Fibroblast of gingiva (primary cell): ENCODE results near the gene PPP6R3.
A peak's percentile ranks its signal among the peaks of the same experiment; 100 is the strongest.

Source experiments
- DNase-seq: peaks from one replicate; pipeline ENCODE4 v3.0.0-alpha.2; 2011; ENCODE audit warnings: low read depth

Gene PPP6R3

DNA sequence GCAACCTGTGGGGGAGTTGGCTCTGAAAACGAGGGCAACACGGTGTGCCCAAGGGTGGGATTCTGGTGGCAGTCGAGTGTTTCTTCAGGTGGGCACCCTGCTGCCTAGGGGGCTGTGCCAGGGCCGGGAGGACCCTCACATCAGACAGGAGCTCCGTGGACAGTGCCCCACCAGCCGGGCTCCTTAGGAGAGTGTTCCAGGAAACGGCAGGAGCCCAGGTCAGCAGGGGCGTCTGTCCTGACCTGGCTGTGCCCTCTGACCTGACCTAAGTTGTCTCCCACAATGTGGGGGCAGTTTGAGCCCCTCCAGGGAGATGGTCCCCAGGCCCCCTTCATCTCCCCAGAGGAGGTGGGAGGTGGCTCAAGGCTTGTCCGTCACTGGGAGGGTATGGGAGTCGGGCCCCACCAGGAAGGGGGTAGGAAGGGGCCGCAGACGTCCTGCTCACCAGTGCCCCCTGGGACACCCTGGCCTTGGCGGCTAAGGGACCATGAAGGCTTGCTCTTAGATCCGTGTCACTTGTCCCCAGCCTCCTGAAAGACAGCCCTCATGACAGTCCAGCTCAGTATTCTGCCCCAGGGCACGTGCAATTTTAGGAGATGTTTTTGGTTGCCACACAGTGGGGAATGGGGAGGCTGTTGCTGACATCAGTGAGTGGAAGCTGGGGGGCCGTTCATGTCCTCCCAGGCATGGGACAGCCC is 191.6 kb downstream of the PPP6R3 start:
- DNase-seq = no peak

DNA sequence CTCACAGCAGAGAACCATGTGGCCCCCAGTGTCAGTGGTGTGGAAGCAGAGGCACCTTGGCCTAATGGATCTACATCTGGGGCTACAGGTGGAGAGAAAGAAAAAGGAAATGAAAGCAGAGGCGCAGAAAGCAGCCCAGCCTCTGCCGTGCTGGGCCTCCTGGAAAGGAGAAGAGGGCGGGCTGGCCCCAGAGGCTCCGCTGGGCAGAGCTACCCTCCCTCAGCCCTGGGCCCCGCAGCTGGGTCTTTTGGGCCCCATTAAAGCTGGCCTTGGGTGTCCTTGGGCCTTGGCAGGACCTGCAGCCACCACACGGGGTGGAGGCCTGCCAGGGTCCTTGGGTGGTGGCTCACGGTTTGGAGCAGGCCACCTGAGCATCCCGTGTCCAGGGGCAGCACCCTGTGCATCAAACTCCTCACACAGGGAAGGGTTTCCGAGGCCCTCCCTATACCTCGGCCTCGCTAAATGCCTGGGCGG is 192.2 kb downstream of the PPP6R3 start:
- DNase-seq = no peak

DNA sequence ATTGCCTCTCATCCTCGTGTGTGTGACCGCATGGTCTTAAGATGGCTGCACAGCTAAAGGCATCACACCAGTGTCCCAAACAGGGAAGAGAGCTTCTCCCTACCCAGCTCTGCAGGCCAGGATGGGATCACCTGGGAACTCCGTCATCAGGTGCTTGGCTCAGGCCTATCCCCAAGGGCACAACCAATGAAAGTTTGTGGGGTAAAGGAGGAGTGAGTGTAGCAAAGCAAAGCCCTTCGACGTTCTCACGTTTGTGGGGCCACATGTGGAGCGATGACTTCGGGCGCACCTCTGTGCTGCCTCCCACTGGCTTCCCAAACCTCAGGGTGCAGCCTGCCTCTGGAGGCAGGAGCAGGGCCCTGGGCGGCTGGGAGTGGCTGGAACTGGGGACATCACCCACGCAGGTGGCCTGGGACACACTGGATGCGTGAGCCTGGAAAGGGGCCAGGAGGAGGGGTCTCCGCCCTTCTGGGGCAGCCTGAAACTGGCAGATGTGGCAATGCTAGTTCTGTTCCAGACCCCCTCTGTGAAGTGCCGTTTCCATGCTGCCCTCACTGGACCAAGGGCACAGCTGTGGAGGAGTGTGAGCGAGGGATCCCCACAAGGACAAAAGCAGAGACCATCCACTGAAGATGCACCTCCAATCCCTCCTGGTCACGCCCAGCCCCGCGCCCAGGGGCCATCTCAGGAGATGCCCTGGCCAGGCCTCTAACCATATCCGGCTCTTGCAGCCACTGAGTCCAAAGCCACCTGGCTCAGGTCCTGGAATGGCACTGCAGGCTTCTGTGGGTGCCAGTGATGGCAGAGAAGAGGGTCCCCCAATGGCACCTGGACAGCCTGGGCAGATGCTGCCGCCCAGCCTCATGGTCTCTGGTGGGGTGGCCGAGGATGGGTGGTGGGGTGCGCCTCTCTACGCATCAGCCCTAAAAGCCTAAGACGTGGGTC is 193.2 kb downstream of the PPP6R3 start:
- DNase-seq = no peak

DNA sequence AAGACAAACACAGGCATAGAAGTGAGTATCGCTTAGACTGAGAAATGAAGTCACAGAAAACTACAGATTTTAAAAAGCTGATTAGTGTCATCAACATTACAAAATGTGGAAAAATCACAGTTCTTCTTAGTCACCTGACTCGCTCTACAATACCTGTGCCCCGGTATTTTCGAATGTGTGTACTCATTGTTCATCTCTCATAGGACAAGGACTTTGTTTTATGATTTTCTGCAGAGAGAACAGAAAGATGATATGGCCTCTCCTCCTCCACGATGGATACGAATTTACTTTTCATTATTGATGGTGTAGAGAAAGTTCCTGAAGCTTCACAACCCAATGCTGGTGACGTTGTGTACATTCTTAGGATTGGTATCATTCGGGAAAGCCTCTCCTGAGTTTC is 194.4 kb downstream of the PPP6R3 start:
- DNase-seq = no peak

DNA sequence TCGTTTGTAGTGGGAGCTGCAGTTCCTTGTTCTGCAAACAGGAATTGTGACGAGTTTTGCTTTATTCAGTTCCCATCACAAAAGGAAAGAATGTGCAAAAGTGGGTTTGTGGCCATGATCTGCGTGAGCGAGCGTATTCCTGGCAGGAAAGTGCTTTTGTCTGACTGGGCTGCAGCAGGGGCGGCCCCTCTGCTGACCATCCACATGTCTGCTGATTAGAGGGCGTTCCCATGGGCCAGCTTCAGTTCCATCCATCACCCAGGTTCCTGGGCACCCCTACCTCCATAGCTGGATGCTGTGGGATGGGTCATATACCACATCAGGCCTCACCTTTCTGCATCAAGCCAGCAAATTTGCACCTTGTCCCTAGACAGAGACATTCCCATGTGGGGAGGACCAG is 194.9 kb downstream of the PPP6R3 start:
- DNase-seq = no peak

DNA sequence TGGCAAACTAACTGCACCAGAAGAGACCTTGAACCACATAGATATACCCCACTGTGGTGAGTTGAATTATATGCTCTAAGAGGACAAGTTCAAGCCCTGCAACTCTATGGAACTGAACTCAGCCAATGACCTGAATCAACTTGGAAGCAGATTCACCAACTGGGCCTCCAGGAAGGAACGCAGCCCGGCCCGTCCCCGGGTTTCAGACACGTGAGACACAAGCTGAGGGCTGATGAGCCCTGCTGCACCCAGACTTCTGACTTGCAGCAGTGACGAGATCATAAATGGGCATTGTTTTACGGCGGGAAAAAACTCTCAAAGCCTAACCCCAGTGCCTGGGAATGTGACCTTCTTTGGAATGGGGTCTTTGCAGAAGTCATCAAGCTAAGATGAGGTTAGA is 195.3 kb downstream of the PPP6R3 start:
- DNase-seq = no peak

DNA sequence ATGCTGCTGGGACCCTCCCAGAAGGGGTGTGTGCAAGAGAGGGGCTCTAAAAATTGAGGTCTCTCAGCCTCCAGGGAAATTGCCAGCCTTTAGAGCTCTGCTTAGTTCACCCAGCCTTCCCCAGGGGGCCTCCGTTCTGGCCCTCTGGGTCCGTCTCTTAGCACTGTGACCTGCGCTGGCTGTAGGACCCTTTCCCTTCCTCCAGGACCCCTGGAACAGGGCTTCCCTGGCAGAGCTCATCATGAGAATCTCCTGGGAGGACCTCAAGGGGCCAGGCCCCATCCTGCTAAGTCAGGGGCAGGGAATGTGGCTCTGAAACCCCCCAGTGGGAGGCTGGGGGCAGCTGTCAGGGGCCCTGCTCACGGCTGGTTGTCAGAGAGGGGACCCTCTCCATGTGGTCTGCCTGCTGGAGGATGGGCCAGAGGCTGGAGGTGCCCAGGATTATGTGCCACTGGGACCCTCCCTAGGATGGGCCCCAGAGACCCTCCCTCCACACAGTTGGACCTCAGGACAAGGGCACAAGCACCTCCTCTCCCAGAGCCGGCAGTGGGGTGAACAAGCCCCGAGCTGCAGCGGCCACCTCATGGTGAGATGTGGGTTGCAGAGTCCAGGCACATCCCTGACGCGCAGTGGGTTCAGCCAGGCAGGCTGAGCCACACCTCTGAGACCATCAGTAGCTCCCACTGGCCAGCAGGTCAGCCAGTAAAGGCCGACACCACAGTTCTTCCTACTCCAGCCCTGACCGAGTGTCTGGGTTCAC is 196.6 kb downstream of the PPP6R3 start:
- no peak for DNase-seq

DNA sequence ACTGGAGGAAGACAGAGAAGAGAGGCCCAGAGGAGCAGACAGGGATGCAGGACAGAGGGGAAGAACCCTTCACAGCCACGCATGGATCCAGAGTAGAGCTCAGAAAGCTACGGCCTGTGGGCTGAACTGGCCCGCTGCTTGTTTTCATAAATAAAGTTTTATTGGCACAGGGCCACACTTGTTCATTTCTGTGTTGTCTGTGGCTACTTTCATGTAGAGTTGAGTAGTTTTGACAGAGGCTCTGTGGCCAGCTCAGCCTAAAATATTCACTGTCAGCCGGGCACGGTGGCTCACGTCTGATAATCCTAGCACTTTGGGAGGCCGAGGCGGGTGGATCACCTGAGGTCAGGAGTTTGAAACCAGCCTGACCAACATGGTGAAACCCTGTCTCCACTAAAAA is 197.5 kb downstream of the PPP6R3 start:
- DNase-seq = no peak

DNA sequence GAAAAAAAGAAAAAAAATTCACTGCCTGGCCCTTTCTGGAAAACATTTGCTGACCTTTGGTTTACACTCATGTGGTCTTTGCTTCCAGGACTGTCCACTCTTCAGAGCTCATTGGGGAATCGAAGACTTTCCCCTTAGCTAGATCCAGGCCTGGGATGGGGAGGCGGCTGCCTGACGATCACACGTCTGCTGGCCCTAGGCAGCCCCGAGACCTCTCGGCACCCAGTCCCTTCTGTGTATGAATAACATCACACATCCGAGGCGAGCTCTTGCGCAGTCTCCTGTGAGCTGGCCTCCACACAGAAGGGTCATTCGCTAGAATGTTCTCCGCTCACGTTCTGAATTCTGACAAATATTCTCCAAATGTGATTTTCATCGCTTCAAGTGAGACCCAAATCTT is 198.1 kb downstream of the PPP6R3 start:
- DNase-seq = peak; percentile 70

DNA sequence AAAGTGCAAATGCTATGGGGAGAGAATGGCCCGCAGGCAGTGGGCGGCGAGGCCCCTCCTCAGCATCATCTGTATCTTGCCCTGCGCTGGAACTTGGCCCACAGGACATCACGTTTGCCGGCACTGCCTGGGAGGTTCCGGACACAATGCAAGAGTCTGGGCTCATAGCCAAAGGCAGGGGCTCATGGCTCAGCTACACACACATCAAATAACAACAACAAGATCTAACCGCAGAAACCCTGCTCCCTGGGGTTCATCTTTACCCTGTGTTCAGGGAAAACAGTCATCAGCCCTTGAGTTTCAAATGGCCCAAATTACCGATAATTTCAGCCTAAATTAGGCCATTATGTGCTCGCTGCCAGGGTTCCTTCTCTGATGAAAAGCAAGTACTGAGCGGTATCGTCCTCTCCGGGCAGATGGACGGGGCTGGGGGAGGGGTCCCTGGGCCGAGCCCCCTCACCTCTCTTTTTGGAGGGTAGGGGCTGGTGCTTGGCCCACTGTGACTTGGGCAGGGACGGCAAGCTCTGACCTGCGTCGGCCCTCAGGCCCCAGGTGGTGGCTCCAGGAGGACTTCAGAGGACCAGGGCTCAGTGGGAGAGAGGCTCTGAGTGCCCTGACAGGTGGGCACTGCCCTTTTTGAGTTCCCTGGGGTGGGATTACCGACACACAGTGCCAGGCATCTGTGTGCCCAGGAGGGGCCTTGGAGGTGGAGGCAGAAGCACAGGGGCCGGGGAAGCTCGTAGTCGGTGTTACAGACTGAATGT is 198.8 kb downstream of the PPP6R3 start:
- DNase-seq = peak; percentile 98

DNA sequence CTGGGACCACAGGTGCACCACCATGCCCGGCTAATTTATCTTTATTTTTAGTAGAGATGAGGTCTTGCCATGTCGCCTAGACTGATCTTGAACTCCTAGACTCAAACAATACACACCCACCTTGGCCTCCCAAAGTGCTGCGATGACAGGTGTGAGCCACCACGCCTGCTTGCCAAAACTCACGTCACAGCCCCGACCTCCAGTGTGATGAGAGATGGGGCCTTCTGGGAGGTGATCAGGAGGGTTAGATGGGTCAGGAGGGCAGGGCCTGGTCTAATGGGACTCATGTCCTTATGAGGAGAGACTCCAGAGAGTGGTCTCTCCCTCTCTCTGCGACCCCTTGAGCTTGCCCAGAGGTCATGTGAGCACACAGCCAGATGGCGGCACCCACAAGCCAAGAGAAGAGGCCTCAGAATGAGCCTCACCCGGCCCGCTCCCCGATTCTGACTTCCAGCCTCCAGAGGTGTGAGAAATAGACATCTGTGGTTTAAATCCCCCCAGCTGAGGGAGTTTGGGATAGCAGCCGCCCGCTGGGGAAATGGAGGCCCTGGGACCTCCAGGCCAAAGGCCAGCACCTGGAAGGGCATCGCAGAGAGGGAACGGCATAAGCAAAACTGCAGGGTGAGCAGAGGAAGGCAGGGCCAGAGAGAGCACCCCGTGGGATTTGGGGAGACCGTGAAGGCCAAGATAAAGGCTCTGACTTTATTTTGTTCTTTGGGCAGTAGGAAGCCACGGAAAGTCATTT is 199.7 kb downstream of the PPP6R3 start:
- DNase-seq = no peak

DNA sequence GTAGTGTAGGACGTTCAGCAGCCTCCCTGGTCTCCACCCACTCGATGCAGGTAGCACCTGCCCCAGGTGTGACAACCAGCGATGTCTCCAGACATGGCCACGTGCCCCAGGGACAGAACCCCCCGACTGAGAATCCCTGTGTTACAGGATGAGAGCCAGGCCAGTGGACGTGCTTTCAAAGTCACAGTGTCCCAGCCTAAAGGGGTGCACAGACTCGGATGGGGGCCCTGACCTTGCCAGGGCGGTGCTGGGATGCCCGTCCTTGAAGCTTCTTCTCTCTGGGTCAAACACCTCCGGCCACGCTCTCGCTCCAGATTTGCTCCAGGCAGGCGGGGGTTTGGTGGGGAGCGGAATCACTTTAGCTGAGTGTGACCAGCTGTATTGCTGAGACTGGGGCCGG is 200.5 kb downstream of the PPP6R3 start:
- no peak for DNase-seq

DNA sequence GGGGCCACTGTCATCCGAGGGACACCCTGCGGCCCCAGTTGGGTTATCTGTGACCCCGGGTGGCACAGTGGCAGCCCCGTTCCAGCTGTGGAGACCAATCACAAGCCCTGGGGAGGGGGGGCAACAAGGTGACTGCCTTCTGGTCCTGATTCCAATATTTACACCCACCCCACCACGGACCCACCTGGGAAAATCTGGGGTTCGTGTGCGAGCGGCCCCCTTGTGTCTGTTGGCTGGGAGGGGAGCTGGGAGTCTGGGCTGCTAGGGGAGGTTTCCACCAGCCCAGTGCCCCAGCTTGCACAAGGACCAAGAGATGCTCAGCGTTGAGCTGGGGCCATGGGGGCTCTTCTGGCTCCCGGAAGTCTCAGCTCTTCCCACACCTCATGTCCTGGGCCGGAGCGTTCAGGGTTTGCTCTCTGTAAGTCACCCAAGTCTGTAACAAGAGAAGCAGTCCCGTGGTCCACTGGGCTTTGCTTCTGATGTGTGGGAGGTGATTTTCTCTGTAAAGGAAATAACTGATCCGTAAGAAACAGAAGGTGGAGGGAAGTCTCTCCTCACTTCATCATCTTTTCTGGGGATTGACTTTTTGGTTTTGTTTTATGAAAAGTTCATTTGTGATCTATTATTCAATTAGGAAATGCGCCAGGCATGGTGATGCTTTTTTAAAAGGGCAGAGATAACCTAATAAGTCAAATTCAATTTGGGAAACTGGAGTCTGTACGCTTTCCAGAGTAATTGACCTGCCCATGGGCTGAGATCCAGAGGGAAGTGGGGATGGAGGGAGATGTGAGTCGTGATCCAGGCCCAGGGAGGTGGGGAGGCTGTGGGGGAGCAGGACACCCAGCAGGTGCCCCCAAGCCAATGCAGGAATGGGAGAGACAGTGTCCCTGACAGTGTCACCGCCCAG is 201.4 kb downstream of the PPP6R3 start:
- no peak for DNase-seq

DNA sequence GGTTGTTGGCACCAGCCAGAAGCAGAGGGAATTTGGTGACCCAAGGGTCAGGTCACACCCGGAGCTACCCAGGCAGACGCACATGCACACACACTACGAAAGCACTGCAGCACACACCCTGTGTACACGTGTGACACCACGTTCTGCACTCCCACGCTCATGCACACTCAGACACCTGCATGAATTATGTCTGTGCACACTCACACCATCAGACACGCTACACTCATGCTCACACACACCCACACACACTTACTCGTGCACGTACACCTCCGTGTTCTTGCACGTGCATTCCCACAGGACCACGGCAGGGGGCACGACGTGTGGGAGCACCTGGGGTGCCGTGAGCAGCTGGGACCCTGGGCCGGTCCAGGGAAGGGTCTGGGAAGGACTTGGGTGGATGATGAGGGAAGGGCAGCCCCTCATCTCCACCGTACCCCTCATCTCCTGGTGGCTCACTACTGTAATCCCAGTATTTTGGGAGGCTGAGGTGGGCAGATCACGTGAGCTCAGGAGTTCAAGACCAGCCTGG is 203.0 kb downstream of the PPP6R3 start:
- no peak for DNase-seq

DNA sequence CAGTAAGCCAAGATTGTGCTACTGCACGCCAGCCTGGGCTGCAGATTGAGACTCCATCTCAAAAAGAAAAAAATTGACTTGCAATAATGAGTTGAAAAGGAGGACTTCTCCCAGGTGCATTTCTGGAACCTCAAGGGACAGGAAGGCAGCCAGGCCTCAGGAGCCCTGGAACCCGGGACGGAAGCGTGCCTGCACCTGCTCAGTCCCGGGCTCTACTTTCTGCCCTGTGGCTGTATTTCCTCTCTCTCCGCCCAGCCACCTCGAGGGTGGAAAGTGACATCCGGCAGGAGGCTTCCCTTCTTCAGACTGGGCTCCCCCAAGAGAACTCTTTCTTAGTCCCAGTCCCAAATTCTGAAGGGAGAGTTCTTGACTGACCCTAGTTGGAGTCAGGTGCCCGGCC is 203.6 kb downstream of the PPP6R3 start:
- DNase-seq = no peak

DNA sequence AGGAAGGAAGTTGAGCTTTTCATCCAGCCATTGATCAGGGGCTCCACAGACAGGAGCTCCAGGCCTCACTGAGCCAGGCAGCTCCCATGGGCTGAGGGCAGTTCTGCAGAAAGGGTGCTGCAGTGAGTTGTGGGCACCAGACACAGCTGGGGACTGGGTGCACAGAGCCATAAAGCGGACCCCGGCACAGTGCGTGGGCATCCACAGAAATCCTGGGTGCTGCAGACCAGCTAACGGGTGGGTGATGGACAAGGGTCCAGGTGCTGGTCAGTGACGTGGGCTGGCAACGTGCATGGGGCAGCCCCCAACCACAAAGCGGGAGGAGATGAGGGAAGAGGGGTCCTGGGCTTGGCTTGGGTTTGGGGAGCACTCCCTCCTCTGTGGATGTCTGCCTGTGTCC is 204.4 kb downstream of the PPP6R3 start:
- DNase-seq = no peak
